KOPT-K1 (cell line): Measurements from ENCODE around the gene PTPN4.

Experiments used
- H3K27ac ChIP-seq: fragments of 200-600 bp; sonication (generic); 2 replicates; pipeline ENCODE4 v1.5.1; 2016; ENCODE audit warnings: antibody characterized with exemption, mild to moderate bottlenecking, low read depth, low read length; ENCODE audit not compliant: poor library complexity, severe bottlenecking
- H3K36me3 ChIP-seq: fragments of 200-600 bp; sonication (generic); 2 replicates; pipeline ENCODE4 v1.5.1; 2017; ENCODE audit warnings: antibody characterized with exemption, mild to moderate bottlenecking, low read length, moderate library complexity; ENCODE audit not compliant: insufficient read depth
- H3K9me3 ChIP-seq: fragments of 200-600 bp; sonication (generic); 2 replicates; pipeline ENCODE4 v1.5.1; 2017; ENCODE audit warnings: antibody characterized with exemption, low read length, mild to moderate bottlenecking; ENCODE audit not compliant: insufficient read depth, poor library complexity, severe bottlenecking

The PTPN4 gene

GRCh38 chr2:120028795-120029194 lies 269.1 kb downstream of the PTPN4 start:
- H3K27ac ChIP-seq: no peak overlapping the region
- peaks cover 4% of the 10 kb centered on the region; the same call in 1 of the 2 replicates for H3K36me3 ChIP-seq
- peaks cover 26% of the 10 kb centered on the region for H3K9me3 ChIP-seq

GRCh38 chr2:120029672-120030640 lies 270.2 kb downstream of the PTPN4 start:
- H3K9me3 ChIP-seq: peaks cover 15% of the 10 kb centered on the region
- no peak overlapping the region for H3K27ac ChIP-seq
- no peaks in the 10 kb centered on the region for H3K36me3 ChIP-seq

- Histone ChIP-seq H3K27ac (no peak overlapping the region), H3K36me3 (no peaks in the 10 kb centered on the region), H3K9me3 (no peaks in the 10 kb centered on the region)
These were observed 272.6 kb downstream of the PTPN4 start for GRCh38 chr2:120032297-120032696.
